HG02852 (cell line): ENCODE measurements around the gene P2RY11.

Experiments used
- ATAC-seq: cut with Tn5 transposase; IDR thresholded peaks from one replicate; pipeline ENCODE4 v1.9.1; 2021; ENCODE audit warnings: mild to moderate bottlenecking, moderate library complexity; ENCODE audit not compliant: unreplicated experiment

The P2RY11 gene

DNA sequence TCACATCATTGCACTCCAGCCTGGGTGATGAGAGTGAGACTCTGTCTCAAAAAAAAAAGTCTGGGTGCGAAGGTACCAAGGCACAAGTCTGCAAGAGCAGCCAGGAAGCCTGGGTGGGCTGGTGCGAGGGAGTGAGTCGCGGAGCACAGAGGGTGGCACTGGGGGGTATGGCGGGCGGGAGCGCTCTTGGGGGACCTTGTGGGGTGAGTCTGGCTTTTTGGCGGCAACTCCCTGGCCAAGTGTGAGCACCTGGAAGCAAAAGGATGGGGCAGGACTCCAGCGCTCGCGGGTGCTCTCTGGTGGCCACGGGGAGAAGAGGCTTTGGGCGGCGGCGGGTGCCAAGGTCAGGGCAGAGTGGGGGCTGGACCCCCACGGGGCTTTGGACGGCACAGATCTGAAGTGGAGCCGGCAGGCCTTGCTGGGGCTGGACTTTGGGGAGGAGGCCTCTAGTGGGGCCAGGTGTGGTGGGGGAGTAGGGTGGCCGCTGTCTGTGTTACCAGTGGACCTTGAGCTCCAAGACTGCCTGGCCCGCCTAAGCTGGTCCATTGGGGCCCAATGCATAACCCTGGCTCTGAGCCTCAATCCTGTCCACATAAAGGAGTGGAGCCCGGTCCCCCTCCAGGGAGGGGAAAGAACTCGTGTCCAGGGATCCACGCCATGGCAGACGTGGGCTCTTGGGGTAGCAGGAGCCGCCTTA, 1.6 kb downstream of the P2RY11 start:
- ATAC-seq, result no peak

GRCh38 chr19:10113592-10113963, 2.1 kb downstream of the P2RY11 start:
- ATAC-seq, result no peak

- ATAC-seq, result no peak
Observed at GRCh38 chr19:10113964-10114650, 2.6 kb downstream of the P2RY11 start.

GRCh38 chr19:10114651-10115391, 3.3 kb downstream of the P2RY11 start:
- ATAC-seq, result no peak

DNA sequence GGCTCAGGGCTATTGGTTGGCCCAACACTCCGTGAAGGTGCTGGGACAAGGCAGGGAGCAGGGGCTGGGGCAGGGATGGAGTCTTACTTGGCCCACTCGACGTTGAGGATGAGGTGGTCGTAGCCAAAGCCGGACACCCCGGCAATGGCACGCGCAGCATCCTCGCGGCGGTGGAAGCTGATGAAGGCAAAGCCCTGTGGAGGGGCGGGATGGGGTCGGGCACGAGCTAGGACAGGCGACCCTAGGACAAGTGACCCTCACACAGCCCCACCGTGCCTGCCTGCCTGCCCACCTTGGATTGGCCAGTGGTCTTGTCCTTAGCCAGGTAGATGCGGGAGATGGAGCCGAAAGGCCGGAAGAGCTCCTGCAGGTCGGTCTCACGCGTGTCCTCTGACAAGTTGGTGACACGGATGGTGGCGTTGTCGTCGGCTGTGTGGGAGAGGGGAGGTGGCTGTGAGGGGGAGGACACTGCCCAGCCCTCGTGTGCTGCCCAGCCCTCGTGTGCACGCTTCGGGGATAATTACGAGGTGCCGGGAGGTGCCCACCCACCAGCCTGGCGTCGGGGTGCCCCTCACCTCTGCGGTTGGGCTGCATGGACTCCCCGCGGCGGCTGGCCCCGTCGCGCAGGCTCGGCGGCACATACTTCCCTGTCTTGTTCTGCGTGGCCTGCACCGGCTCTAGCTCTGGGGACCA, 4.0 kb downstream of the P2RY11 start:
- ATAC-seq, result no peak

DNA sequence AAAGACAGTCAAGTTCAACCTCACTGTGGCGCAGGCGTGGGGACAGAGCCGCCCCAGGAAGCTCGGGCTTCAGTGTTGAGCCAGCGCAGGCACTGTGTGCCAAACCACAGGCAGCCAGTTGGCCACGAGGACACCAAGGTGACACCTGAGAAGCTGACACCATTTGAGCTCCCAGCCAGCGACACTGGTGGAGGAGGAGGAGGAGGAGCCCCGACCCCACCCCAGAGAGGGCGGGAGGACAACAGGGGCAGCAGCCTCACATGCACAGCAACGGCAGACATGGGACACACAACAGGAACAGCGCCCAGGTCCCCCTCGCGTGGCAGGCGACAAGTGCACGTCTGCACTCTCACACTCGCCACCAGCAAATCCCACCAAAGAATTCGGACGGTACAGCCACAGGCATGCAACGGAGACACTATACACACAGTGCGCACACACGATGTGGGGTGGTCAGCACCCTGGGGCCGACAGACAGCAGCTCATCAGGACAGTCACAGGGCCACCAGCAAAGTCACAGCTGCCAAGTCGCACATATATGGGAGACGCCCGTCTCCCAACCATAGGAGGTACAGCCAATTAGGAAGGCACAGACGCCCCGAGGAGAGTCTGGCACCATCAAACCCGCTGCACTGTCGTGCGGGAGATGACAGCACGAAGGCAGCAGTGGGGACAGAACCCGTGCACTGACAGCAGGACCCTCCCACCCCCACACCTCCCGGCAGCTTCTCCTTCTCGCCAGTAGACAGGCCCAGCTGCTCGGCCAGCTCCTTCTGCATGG, 4.8 kb downstream of the P2RY11 start:
- no peak for ATAC-seq

DNA sequence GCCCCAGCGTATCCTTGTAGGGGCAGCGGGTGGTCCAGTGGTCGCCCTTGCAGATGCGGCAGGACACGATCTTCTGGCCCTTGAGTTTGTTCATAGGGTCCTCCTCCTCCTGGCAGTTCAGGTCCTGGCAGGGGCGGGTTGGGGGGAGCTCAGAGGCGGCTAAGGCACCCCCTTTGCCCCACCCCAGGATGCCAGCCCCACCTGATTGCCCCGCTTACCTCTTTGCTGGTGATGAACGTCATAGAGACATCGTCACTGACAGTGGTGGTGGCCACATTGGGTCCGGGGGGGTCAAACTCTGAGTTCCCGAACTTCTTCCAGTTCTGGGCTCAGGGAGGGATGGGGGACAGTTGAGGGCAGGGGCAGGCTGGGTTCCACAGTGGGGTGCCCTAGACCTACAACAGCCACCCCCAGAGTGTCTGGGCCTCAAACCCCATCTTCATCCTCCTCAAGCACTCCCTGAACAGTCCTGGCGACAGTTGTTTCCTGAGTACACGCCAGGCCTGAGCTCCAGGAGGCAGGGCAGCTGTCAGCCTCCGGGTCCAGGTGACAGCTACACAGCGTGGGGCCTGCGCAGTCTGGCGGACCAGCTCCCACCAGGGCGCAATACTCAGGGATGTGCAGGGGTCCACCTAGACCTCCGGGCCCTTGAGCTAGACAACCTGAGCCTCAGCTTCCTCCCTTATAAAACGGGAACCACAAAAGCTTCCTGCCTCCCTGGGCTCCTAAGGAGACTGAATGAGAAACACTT, 5.5 kb downstream of the P2RY11 start:
- ATAC-seq, result no peak

DNA sequence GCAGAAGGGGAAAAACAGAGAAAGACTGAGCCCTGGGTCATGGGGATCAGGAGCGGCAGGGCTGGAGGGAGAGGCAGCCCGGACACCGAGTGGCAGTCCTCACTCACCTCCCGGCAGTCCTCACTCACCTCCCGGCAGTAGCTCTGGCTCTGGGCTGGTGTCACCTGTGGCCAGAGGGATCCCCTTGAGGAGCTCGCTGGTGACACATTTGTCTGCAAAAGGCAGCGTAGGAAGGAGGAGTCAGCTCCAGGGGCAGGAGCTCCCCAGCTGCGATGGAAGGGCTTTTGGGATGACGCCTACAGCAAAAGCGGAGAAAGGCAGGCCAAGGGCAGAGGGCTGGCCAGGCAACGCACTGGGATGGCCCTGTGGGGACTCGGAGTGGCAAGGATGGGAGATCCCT, 7.5 kb downstream of the P2RY11 start:
- ATAC-seq, result no peak

- ATAC-seq, result no peak
Observed at GRCh38 chr19:10120538-10121189, 9.2 kb downstream of the P2RY11 start.

- ATAC-seq, result no peak
Observed at GRCh38 chr19:10122045-10122444, 10.6 kb downstream of the P2RY11 start.

DNA sequence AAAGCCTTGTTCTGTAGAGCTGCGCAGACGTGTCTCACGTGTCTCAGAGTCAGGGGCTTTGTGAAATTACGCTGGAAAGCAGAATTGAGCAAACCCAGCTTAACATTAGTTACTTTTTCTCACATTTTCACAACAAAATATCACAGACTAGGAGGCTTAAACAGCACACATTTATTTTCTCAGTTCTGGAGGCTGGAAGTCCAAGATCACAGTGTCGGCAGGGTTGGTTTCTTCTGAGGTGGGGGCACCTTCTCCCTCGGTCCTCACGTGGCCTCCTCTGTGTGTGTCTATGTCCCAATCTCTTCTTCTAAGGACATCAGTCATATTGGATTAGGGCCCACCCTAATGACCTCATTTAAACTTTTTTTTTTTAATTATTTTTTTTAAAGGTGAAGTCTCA, 12.9 kb downstream of the P2RY11 start:
- ATAC-seq, result no peak

DNA sequence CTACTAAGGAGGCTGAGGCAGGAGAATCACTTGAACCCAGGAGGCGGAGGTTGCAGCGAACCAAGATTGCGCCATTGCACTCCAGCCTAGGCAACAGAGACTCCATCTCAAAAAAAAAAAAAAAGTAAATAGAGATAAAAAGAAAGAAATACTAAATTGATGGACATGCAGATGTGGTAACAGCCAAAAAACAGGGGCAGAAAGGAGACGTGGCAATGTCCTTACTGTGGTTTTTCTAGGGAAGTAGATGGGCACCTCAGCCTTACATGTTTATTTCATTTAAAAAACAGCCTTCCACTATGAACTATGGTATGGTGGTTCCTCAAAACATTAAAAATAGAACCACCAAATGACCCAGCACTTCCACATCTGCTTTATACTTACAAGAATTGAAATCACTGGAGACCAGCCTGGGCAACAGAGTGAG, 14.7 kb downstream of the P2RY11 start:
- no peak for ATAC-seq

- ATAC-seq, result no peak
Observed at GRCh38 chr19:10132905-10133304, 21.4 kb downstream of the P2RY11 start.

- no peak for ATAC-seq
Observed at GRCh38 chr19:10133596-10133995, 22.1 kb downstream of the P2RY11 start.

DNA sequence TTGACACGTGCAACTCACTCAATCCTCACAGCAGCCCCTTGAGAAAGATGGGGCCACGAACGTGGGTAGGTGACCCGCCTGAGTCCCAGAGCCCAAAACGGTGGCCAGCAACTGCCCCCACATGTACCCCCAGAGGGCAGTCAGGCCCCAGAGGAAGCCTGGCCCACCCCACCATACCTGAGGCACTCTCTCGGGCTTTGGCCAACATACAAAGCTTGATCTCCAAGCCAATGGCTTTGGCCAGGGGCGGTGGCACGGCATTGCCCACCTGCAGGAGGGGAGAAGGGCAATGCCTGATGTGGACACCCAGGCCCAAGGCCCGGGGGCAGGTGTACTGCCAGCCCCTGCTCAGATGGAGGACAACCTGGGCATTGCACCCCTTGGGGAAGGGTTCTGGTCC, 22.5 kb downstream of the P2RY11 start:
- no peak for ATAC-seq

DNA sequence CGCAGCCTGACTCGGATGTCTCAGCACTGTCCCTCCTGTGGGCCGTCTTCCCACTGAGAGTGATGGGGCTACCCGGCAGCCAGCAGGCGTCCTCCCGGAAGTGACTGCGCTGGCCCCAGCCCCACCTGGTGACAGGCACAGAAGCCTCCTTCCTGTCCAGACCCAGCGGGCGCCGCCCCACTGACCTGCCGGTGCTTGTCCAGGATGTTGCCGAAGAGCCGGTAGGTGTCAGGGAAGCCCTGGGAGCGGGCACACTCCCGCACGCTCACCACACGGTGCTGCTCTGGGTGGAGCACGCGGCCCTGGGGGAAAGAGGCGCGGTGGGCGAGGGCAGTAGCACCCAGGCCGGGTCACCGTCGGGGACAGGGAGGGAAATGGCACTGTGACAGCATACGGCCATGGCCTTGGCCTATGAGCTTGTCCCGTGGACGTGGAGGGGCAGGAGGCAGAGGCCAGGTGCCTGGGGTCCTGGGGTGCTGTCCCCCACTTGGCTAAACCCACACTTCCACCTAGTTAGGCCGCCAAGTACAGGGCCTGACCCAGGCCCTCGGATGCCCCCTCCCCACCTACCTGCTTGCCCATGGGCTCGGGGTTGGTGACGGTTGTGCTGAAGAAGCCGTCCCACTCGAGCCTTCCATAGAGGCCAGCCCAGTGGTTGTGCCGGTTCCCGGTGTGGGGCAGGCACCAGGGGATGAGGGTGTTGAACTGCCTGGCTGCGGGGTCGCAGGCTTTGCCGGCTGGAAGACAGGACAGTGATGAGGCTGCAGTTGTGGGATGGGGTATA, 24.2 kb downstream of the P2RY11 start:
- no peak for ATAC-seq

DNA sequence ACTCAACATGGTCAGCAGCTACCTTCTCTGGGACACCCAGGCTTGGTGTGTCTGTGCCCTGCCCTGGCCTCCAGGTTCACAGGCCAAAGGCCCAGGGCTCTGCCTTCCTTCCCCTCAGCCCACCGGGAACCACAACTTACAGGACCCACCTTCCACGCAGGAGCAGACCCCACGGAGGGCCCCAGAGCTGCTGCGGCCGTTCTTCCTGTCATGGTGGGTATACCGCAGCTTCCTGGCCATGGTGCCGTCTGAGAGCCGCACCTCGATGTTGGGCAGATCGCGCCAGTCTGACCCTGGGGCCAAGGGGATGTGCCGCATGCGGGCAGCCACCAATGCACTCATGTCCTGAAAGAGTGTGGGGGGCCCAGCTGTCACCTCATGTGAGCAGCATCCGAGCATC, 25.4 kb downstream of the P2RY11 start:
- ATAC-seq, result no peak

DNA sequence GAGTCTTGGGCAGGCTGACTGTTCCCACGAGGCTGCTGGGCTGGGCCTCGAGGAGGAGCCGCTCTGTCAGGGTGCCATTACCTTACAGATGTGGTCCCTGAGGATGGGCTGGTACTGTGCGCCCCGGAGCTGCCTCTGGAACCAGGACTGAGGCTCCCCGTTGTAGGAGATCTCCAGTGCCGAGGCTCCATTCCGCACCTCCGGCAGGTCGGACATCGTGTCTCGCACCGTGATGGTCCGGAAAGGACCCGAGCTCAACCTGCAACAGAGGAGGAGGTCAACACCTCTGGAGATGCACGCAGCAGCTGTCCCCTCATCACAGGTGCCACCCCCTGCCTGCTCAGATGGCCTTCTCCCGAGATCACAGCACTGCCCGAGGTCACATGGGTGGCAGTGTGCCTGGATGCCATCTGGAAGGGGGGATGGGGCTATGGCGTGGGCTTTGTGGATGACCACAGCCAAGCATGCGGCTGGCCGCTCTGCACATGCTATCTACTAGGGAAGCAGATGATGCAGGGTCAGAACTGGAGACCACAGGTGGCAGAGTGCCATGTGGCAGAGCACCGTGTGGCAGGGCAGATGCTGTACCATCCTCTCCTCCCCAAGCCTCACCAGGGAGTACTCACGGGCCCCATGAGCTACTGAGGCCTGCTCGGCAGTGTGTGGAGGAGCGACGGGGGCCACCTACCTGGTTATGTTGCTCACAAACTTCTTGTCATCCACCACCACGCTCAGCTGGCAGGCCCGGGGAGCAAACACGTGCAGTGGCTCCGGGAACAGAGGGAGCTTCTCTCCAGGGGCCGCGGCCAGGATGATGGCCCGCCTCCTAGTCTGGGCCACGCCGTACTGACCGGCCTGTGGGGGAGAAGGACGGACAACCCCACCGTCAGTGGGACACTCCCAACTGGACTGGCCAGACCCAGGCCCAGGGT, 26.5 kb downstream of the P2RY11 start:
- no peak for ATAC-seq
